ENCODE data around the gene HEY2. TPM values are rescaled to one million over a fixed set of nuclear protein-coding genes. Genes with fewer than 3 reads are reported as not detected.
A peak's percentile ranks its signal among the peaks of the same experiment; 100 is the strongest.

Gene HEY2
- total and polyA plus RNA-seq, 2 donors (not counting 3 experiments of a cell fraction or from before 2014, with no cell fraction given) = 0.07 TPM; not detected in 1

DNA sequence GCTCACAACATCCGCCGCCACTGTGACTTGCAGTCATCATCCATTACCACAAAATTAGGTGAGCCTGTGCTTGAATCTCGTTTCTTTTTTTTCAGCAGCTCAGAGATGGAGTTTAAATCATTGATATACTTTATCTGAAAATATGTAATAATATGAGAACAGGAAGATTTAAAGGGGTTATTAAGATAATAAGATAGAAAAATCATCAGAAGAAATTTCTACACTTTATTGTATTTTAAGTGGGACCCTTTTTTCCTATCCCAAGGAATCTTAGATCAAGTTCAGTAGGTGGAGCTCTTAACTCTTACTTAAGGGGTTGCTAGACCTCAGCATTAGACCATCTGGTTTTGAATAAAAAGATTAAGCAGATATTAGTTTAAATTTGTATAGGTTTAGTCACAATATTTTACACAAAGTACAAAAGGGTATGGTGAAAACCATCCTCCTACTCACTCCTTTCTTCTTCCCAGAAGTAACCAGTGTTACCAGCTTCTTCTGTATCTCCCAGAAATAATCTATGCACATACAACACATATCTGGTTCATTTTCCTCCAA, 32.0 kb downstream of the HEY2 start:
- intact Hi-C loops (cut with micrococcal nuclease) (loop anchor here (1.0 to 10.0 kb wide), 3 partner anchors 9 to 393 kb away; partner anchors contain the start of gene NCOA7), dilution Hi-C loops (cut with MboI; ENCODE audit: extremely low pct_ligation_motif_present, low sequenced_read_pairs) (no loop called here)
- CTCF ChIA-PET = interaction anchor here (0.9 to 4.2 kb wide), 17 partner anchors 9 to 469 kb away, joined by 3 to 46 read pairs (median 6); partner anchors contain the start of genes HINT3 and NCOA7
- POLR2A ChIA-PET = interaction anchor here (0.6 kb wide), 3 partner anchors 9 to 1840 kb away, joined by 3 to 4 read pairs (median 3); no protein-coding TSS in a partner anchor
- Histone ChIP-seq H2AFZ (ENCODE audit: low read depth, low read length) (peak overlapping the region; percentile 77), H4K20me1 (replicated peaks; ENCODE audit: control insufficient read depth, extremely low read depth, insufficient read depth, low read length) (no peaks in the 10 kb centered on the region), H3K9me3 (replicated peaks; ENCODE audit: control insufficient read depth, insufficient read depth, low read length) (no peaks in the 10 kb centered on the region), H3K79me2 (ENCODE audit: control insufficient read depth, insufficient read depth, low read length) (no peaks in the 10 kb centered on the region), H3K4me1 (ENCODE audit: control insufficient read depth, extremely low read depth, insufficient read depth, low read length) (peaks cover 8% of the 10 kb centered on the region), H3K27ac (ENCODE audit: insufficient read depth, low read depth, low read length) (peak overlapping the region; percentile 94), H3K36me3 (ENCODE audit: control insufficient read depth in 2 of 2, extremely low read depth in 1 of 2, insufficient read depth in 2 of 2, low read length in 2 of 2) (no peaks in the 10 kb centered on the region), H3K4me2 (ENCODE audit: insufficient read depth, low read length) (peak overlapping the region; percentile 95), H3K9me1 (replicated peaks; ENCODE audit: control insufficient read depth, extremely low read depth, insufficient read depth, low read length) (no peaks in the 10 kb centered on the region), H3K4me3 (replicated peaks in 1 of 3; ENCODE audit: insufficient read depth in 1 of 3, low read depth in 1 of 3, low read length in 3 of 3) (peak overlapping the region; percentile 62 to 95 (median 84)), H3K9ac (replicated peaks; ENCODE audit: extremely low read depth, insufficient read depth, low read length) (peak overlapping the region; percentile 96), H3K27me3 (ENCODE audit: control insufficient read depth in 2 of 2, insufficient read depth in 2 of 2, low read length in 2 of 2) (peaks cover 3 to 5% of the 10 kb centered on the region in 2 experiments)
- FAIRE-seq = no peak
- DNase-seq (ENCODE audit: low read depth, low spot score) = no peak
- TSS peak; percentile 67 for BruUV-seq (replicated peaks)
- TF ChIP-seq EZH2 (IDR thresholded peaks at IDR 0.05; ENCODE audit: borderline replicate concordance, low read depth, low read length, severe bottlenecking) (no peak), JUN (IDR thresholded peaks at IDR 0.05; ENCODE audit: borderline replicate concordance, insufficient read depth, insufficient read length, low read depth) (peak; percentile 0), MYC (IDR thresholded peaks at IDR 0.05; ENCODE audit: low read depth, low read length) (no peak), GATA2 (IDR thresholded peaks at IDR 0.05; ENCODE audit: insufficient read depth, insufficient read length, low read depth, low read length) (no peak), POLR2A (IDR thresholded peaks at IDR 0.05; ENCODE audit: low read depth, low read length) (no peak)
- TF ChIP-seq, protein P1, sequence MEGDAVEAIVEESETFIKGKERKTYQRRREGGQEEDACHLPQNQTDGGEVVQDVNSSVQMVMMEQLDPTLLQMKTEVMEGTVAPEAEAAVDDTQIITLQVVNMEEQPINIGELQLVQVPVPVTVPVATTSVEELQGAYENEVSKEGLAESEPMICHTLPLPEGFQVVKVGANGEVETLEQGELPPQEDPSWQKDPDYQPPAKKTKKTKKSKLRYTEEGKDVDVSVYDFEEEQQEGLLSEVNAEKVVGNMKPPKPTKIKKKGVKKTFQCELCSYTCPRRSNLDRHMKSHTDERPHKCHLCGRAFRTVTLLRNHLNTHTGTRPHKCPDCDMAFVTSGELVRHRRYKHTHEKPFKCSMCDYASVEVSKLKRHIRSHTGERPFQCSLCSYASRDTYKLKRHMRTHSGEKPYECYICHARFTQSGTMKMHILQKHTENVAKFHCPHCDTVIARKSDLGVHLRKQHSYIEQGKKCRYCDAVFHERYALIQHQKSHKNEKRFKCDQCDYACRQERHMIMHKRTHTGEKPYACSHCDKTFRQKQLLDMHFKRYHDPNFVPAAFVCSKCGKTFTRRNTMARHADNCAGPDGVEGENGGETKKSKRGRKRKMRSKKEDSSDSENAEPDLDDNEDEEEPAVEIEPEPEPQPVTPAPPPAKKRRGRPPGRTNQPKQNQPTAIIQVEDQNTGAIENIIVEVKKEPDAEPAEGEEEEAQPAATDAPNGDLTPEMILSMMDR (IDR thresholded peaks at IDR 0.05; ENCODE audit: extremely low read depth in 1 of 2, insufficient read depth in 1 of 2, low read depth in 1 of 2, low read length in 2 of 2) = no peak

Measured in endothelial cell of umbilical vein (primary cell).